Lung (tissue), 12 donors: Measurements from ENCODE around the gene B3GNT8. TPM values are rescaled to one million over a fixed set of nuclear protein-coding genes. Genes with fewer than 3 reads are reported as not detected.

Experiments used
- ATAC-seq: fragments of 200-7000 bp; cut with Tn5 transposase; one replicate; pipeline ENCODE4 v1.9.1; 2020; ENCODE audit warnings: moderate number of reproducible peaks; ENCODE audit not compliant: insufficient read depth, low FRiP score
- DNase-seq, 3 donors: peaks; one replicate each; pipeline ENCODE4 v3.0.0-alpha.2; 2013 to 2017
- H3K27ac ChIP-seq, 2 donors: one replicate each; pipeline ENCODE4 v1.5.1; 2013; ENCODE audit warnings: mild to moderate bottlenecking in 2 of 2, moderate library complexity in 2 of 2, control low read depth in 1 of 2, inconsistent platforms in 1 of 2, low read depth in 1 of 2, low read length in 1 of 2
- H3K27me3 ChIP-seq, 3 donors: one replicate each; pipeline ENCODE4 v1.5.1; 2013; ENCODE audit warnings: low read length in 2 of 3; ENCODE audit not compliant: control insufficient read depth in 3 of 3, insufficient read depth in 3 of 3
- H3K36me3 ChIP-seq, 4 donors: one replicate each; pipeline ENCODE4 v1.5.1; 2013; ENCODE audit warnings: low read length in 4 of 4, mild to moderate bottlenecking in 1 of 4, moderate library complexity in 1 of 4; ENCODE audit not compliant: control insufficient read depth in 4 of 4, insufficient read depth in 4 of 4
- H3K4me1 ChIP-seq, 5 donors: one replicate each; pipeline ENCODE4 v1.5.1; 2013; ENCODE audit warnings: low read length in 5 of 5, mild to moderate bottlenecking in 2 of 5, moderate library complexity in 1 of 5; ENCODE audit not compliant: control insufficient read depth in 5 of 5, insufficient read depth in 5 of 5
- H3K4me3 ChIP-seq: one replicate; pipeline ENCODE4 v1.5.1; 2013; ENCODE audit warnings: mild to moderate bottlenecking, control low read depth, moderate library complexity
- H3K9ac ChIP-seq, 2 donors: one replicate each; pipeline ENCODE4 v1.5.1; 2013; ENCODE audit warnings: low read length in 2 of 2, control low read depth in 1 of 2; ENCODE audit not compliant: insufficient read depth in 1 of 2
- H3K9me3 ChIP-seq, 4 donors: one replicate each; pipeline ENCODE4 v1.5.1; 2013; ENCODE audit warnings: low read length in 3 of 4, mild to moderate bottlenecking in 1 of 4, moderate library complexity in 1 of 4; ENCODE audit not compliant: control insufficient read depth in 4 of 4, insufficient read depth in 3 of 4
- WGBS, 2 donors: extraction: QIAGEN DNeasy Blood & Tissue Kit; methylation state at CpG; one replicate each; pipeline ENCODE4 v1.1.7; 2013; 5-methylcytosine and 5-hydroxymethylcytosine counted together
- polyA plus RNA-seq, 2 donors: library from polyadenylated mRNA; stranded (reverse); fragments of 200-250 nt; gene quantifications; one replicate each; pipeline ENCODE4 v1.2.1, GENCODE V29; 2013
- total RNA-seq, 2 donors: library from RNA; depleted of rRNA in 1 of 2; stranded (reverse); fragments of >200 nt in 1 of 2; gene quantifications; one replicate each; pipeline ENCODE4 v1.2.1, GENCODE V29; 2014 to 2021
- TF ChIP-seq, protein P1 (sequence below): IDR thresholded peaks from 2 replicates; pipeline ENCODE4 v1.5.1; 2012; ENCODE audit warnings: mild to moderate bottlenecking; ENCODE audit errors: control extremely low read depth, extremely low read depth
- donor health status: control.
- donor health status: control.
- donor health status: Bipolar disorder and iron deficiency.
- donor health status: healthy.
- donor health status: DM: yes; HTN: yes; CAD: no.

Gene B3GNT8
- total and polyA plus RNA-seq, 4 donors: 6.2 to 39.0 (median 32.8) TPM

DNA sequence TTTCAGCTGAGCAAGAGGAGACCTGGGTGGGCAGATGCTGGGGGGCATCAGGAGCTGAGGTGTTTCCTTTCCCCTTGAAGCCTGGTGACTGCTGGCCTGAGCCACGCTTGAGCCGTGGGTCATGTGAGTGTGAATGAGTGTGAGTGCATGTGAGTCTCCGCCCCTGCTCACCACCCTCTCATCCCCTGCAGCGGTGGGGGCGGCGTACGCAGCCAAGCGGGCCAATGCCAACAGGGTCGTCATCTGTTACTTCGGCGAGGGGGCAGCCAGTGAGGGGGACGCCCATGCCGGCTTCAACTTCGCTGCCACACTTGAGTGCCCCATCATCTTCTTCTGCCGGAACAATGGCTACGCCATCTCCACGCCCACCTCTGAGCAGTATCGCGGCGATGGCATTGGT, 5.2 kb downstream of the B3GNT8 start:
- TF ChIP-seq, protein P1, sequence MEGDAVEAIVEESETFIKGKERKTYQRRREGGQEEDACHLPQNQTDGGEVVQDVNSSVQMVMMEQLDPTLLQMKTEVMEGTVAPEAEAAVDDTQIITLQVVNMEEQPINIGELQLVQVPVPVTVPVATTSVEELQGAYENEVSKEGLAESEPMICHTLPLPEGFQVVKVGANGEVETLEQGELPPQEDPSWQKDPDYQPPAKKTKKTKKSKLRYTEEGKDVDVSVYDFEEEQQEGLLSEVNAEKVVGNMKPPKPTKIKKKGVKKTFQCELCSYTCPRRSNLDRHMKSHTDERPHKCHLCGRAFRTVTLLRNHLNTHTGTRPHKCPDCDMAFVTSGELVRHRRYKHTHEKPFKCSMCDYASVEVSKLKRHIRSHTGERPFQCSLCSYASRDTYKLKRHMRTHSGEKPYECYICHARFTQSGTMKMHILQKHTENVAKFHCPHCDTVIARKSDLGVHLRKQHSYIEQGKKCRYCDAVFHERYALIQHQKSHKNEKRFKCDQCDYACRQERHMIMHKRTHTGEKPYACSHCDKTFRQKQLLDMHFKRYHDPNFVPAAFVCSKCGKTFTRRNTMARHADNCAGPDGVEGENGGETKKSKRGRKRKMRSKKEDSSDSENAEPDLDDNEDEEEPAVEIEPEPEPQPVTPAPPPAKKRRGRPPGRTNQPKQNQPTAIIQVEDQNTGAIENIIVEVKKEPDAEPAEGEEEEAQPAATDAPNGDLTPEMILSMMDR: no peak
- peaks cover 0 to 19% (median 0%) of the 10 kb centered on the region in 5 donors for H3K4me1 ChIP-seq
- DNase-seq (no peak), ATAC-seq (no peak)
- H3K27me3 ChIP-seq: no peaks in the 10 kb centered on the region
- peaks cover 8 to 43% (median 19%) of the 10 kb centered on the region in 4 donors for H3K36me3 ChIP-seq
- 94 to 96% methylated on average over 20 of the region's 20 CpGs for WGBS, 2 donors
- no peak overlapping the region for H3K4me3 ChIP-seq
- peak overlapping the region in 1 of 2 donors; percentile 46 for H3K27ac ChIP-seq
- H3K9me3 ChIP-seq: no peaks in the 10 kb centered on the region
- no peak overlapping the region for H3K9ac ChIP-seq

- Histone ChIP-seq H3K9ac (no peak overlapping the region), H3K27me3 (no peaks in the 10 kb centered on the region), H3K9me3 (no peaks in the 10 kb centered on the region), H3K36me3 (peaks cover 8 to 43% (median 19%) of the 10 kb centered on the region in 4 donors), H3K4me1 (peaks cover 0 to 17% (median 0%) of the 10 kb centered on the region in 5 donors), H3K4me3 (no peak overlapping the region), H3K27ac (peak overlapping the region in 1 of 2 donors; percentile 50)
- ATAC-seq (no peak), DNase-seq (no peak)
- WGBS, 2 donors: 87 to 91% methylated on average over 6 of the region's 6 CpGs
- TF ChIP-seq, protein P1: no peak
Observed at GRCh38 chr19:41421314-41421713, 5.9 kb downstream of the B3GNT8 start.

- Histone ChIP-seq H3K27ac (peak overlapping the region in 1 of 2 donors; percentile 50), H3K9me3 (no peaks in the 10 kb centered on the region), H3K27me3 (no peaks in the 10 kb centered on the region), H3K4me3 (no peak overlapping the region), H3K4me1 (peaks cover 0 to 14% (median 0%) of the 10 kb centered on the region in 5 donors), H3K9ac (no peak overlapping the region), H3K36me3 (peaks cover 8 to 40% (median 19%) of the 10 kb centered on the region in 4 donors)
- DNase-seq (no peak), ATAC-seq (no peak)
- TF ChIP-seq, protein P1: no peak
- 31 to 46% methylated on average over 8 of the region's 8 CpGs for WGBS, 2 donors
Observed at GRCh38 chr19:41420101-41420880, 6.9 kb downstream of the B3GNT8 start.
